GM12873 (cell line): Measurements from ENCODE around the gene PAQR7.

Experiments
- TF ChIP-seq, protein P1 (sequence below): IDR thresholded peaks from 2 replicates; pipeline ENCODE4 v1.5.1; 2012; ENCODE audit warnings: low read depth, mild to moderate bottlenecking, moderate library complexity, low read length, control low read depth; ENCODE audit not compliant: insufficient read depth; ENCODE audit errors: missing control alignments

PAQR7 gene

DNA sequence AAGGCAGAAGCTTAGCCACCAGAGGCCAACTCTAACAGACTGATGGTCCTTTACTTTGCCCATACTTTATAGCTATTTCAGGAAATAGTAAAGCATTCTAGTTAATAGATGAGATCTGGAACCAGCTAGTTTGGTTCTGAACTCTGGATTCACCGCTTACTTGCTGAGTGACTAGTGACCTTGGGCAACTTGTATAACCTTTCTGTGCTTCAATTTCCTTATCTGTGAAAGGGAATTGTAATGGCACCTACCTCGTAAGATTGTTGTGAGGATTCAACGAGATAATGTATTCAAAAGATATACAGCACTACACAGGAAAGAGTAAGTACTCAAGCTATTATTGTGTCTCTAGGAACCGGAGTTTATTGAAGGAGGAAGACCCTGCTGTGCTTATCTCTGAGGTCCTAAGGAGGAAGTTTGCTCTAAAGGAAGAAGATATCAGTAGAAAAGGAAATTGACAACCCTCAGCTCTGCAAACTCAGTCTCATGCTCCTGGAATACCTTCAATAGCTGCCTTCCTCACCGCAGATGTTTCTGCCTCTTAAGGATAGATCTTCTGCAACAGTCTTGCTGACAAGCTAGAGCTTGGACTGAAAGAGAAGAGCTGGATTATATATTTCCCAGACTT lies 43.8 kb downstream of the PAQR7 start:
- TF ChIP-seq, protein P1, sequence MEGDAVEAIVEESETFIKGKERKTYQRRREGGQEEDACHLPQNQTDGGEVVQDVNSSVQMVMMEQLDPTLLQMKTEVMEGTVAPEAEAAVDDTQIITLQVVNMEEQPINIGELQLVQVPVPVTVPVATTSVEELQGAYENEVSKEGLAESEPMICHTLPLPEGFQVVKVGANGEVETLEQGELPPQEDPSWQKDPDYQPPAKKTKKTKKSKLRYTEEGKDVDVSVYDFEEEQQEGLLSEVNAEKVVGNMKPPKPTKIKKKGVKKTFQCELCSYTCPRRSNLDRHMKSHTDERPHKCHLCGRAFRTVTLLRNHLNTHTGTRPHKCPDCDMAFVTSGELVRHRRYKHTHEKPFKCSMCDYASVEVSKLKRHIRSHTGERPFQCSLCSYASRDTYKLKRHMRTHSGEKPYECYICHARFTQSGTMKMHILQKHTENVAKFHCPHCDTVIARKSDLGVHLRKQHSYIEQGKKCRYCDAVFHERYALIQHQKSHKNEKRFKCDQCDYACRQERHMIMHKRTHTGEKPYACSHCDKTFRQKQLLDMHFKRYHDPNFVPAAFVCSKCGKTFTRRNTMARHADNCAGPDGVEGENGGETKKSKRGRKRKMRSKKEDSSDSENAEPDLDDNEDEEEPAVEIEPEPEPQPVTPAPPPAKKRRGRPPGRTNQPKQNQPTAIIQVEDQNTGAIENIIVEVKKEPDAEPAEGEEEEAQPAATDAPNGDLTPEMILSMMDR = no peak

DNA sequence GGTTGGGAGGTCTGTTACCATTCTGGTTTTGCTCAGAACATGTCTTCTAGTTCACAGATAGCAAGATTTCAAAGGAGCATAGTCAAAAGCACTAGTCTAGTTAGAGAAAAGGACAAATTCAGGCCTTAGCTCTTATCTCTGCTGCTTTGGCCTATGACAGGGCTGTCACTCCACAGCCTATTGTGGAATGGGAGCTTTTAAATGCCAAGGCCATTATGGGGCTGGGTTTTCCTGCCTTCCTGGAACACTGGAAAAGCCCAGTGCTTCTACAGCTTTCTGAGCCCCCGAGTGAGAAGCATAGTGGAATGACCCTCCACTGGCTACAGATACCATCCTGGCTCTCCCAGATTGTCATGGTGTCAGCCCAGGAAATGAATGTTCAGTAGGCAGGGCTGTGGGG lies 46.5 kb downstream of the PAQR7 start:
- TF ChIP-seq, protein P1 = no peak

DNA sequence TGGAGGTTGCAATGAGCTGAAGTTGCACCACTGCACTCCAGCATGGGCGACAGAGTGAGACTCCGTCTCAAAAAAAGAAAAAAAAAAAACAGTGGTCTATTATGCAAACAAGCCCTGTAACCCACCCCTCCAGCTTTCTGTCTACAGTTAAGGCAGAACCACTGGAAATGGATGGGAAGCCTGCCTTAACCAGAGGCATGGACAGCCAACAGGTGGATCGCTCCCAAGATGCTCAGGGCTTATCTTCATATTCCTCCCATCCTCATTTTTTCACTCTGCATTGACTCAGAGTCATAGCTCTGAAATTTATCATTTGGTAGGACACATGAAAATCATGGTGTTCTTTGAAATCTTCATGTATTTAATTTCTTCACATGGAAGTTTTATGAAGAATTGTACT lies 47.0 kb downstream of the PAQR7 start:
- TF ChIP-seq, protein P1 = no peak

DNA sequence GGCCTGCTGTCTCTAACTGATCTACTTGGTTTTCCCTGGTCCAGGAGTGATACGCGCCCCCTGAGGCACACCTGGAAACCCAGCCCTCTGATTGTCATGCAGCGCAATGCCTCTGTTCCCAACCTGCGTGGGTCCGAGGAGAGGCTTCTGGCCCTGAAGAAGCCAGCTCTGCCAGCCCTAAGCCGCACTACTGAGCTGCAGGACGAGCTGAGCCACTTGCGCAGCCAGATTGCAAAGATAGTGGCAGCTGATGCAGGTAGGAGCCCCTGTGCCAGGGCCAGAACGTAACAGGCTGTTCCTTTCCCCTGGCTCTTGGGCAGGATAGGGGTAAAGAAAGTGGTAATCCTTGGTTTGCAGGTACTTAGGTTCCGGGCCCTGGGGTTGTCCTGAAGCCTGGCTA lies 48.9 kb downstream of the PAQR7 start:
- TF ChIP-seq, protein P1 = no peak

DNA sequence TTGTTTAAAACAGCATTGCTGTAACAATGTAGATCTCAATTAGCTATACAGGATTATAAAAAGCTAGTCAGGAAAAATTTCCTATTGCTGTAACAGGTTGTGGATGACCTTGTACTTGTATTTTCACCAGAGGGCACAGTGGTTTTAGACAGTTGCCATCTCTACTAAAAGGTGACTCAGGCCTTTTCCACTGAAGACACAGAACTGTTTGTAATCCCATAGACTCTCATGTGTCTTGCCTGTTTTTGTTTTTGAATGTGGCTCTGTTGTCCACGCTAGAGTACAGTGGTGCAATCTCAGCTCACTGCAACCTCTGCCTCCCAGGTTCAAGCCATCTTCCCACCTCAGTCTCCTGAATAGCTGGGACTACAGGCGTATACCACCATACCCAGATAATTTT lies 49.9 kb downstream of the PAQR7 start:
- TF ChIP-seq, protein P1 = no peak

DNA sequence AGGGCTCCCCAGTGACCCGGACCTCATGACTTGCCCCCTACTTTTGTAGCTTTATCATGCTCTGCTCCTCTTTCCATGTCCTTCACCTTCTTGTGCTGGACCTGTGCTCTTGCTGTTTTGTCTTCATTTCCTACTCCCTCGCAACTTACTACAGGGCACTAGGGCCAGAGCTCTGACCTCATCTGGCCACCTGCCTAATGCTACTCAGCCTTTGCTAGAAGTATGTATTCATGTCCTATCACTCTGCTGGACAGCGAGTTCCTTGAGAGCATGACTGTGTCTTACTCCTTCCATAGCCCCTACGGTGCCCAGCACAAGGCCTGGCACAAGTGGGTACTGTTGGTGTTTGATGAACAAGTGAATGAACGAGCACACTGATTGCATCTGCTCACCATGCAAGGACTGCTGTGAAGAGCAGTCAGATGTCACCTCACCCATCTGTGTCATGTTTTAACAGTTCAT lies 53.8 kb downstream of the PAQR7 start:
- TF ChIP-seq, protein P1 = no peak

DNA sequence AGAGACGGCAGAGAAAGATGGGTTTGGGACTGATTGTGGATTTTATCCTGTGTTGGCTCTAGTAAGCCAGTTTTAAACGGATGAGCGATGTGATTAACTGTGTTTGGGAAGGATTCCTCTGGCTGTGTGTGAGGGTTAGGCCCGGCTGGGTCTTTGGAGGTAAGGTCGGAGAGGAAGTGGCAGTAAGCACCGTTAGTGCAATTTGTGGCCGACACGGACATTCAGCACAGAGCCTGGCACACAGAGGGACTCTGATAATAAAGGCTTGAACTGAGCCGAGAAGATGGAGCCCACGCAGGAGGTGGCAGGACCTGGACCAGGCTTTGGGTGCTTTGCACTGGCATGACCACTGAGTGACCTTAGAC lies 54.4 kb downstream of the PAQR7 start:
- TF ChIP-seq, protein P1 = no peak
